GM12878 (cell line): Measurements from ENCODE around the gene TGM6. TPM values are rescaled to one million over a fixed set of nuclear protein-coding genes. Genes with fewer than 3 reads are reported as not detected.

Experiments
- ATAC-seq: fragments of 200-7000 bp; cut with Tn5 transposase; 3 replicates; pipeline ENCODE4 v1.9.1; 2020; ENCODE audit warnings: mild to moderate bottlenecking, moderate library complexity
- BruUV-seq: library from RNA; stranded (reverse); fragments of 400-500 nt; replicated peaks from 2 replicates; lab custom pipeline; 2021; lab: Mats Ljungman, UMichigan
- CTCF ChIA-PET: fragments of 300-600 bp; sonication (Branson Sonifier 250); formaldehyde crosslinking; extraction: SDS; loops from one replicate; lab custom pipeline; 2021; ENCODE audit warnings: inconsistent platforms; lab: Yijun Ruan, JAX
- POLR2A ChIA-PET: fragments of 350-600 bp; formaldehyde crosslinking; extraction: SDS; loops from one replicate; lab custom pipeline; 2021; ENCODE audit warnings: inconsistent platforms; lab: Charles Lee
- RAD21 ChIA-PET: fragments of 300-600 bp; sonication (Branson Sonifier 250); formaldehyde crosslinking; loops from one replicate; lab custom pipeline; 2023; ENCODE audit warnings: antibody characterized with exemption; ENCODE audit not compliant: unreplicated experiment; lab: Charles Lee
- SMC1A ChIA-PET: fragments of 300-600 bp; sonication (Branson Sonifier 250); formaldehyde crosslinking; loops from one replicate; lab custom pipeline; 2023; ENCODE audit not compliant: unreplicated experiment, uncharacterized antibody; lab: Charles Lee
- DNase-seq: peaks from one replicate; pipeline ENCODE4 v3.0.0-alpha.2; 2011; ENCODE audit warnings: low read depth, low spot score
- FAIRE-seq: peaks from 3 replicates; lab custom pipeline; 2011; peaks lifted over from hg19 to GRCh38; lab: Jason Lieb, UNC
- H2AFZ ChIP-seq: 2 replicates; pipeline ENCODE4 v1.6.0; 2011; ENCODE audit warnings: low read depth, low read length, control low read depth; ENCODE audit not compliant: control insufficient read depth
- H3K27ac ChIP-seq: 2 replicates; pipeline ENCODE4 v1.5.1; 2011; ENCODE audit warnings: control low read depth; ENCODE audit not compliant: control insufficient read depth, insufficient read depth
- H3K27me3 ChIP-seq, 2 experiments: replicated peaks in 1 of 2; 2 replicates each; pipeline versions ENCODE4 v1.6.0 to v1.6.1; 2011; ENCODE audit warnings: low read length in 1 of 2; ENCODE audit not compliant: control insufficient read depth in 2 of 2, insufficient read depth in 2 of 2
- H3K36me3 ChIP-seq, 2 experiments: 2 replicates each; pipeline ENCODE4 v1.5.1; 2011; ENCODE audit warnings: low read length in 1 of 2; ENCODE audit not compliant: control insufficient read depth in 2 of 2, insufficient read depth in 2 of 2
- H3K4me1 ChIP-seq: 2 replicates; pipeline ENCODE4 v1.6.1; 2011; ENCODE audit warnings: mild to moderate bottlenecking, low read length, moderate library complexity, mixed read lengths; ENCODE audit not compliant: control insufficient read depth, insufficient read depth
- H3K4me2 ChIP-seq: 2 replicates; pipeline ENCODE4 v1.6.0; 2011; ENCODE audit warnings: control low read depth; ENCODE audit not compliant: control insufficient read depth, insufficient read depth
- H3K4me3 ChIP-seq: fragments of 200-600 bp; sonication (generic); 2 replicates; pipeline ENCODE4 v1.5.1; 2016
- H3K79me2 ChIP-seq: 2 replicates; pipeline ENCODE4 v1.6.0; 2011; ENCODE audit warnings: low read length; ENCODE audit not compliant: control insufficient read depth, insufficient read depth
- H3K9ac ChIP-seq: 2 replicates; pipeline ENCODE4 v1.8.0; 2011; ENCODE audit warnings: low read length, control low read depth, mixed read lengths; ENCODE audit not compliant: control insufficient read depth, insufficient read depth
- H3K9me3 ChIP-seq: replicated peaks from 3 replicates; pipeline ENCODE4 v1.5.1; 2011; ENCODE audit warnings: mild to moderate bottlenecking, low read length; ENCODE audit not compliant: control insufficient read depth, insufficient read depth
- H4K20me1 ChIP-seq: 2 replicates; pipeline ENCODE4 v1.6.0; 2011; ENCODE audit not compliant: control insufficient read depth, insufficient read depth
- BHLHE40 ChIP-seq, 2 experiments: fragments of 450-650 bp in 1 of 2; IDR thresholded peaks; 2 replicates each; pipeline ENCODE4 v1.6.1; 2011 to 2017; ENCODE audit warnings: low read depth in 2 of 2, borderline replicate concordance in 1 of 2, improper control_type of control experiment in 1 of 2, low read length in 1 of 2, mild to moderate bottlenecking in 1 of 2
- HDGF ChIP-seq: fragments of 450-650 bp; IDR thresholded peaks from 2 replicates; pipeline ENCODE4 v1.6.1; 2016; ENCODE audit warnings: antibody characterized with exemption
- IKZF1 ChIP-seq: fragments of 450-650 bp; conservative IDR thresholded peaks from 2 replicates; pipeline ENCODE4 v1.6.1; 2017; ENCODE audit warnings: antibody characterized with exemption, mild to moderate bottlenecking
- LARP7 ChIP-seq: fragments of 450-650 bp; IDR thresholded peaks from 2 replicates; pipeline ENCODE4 v1.6.1; 2017; ENCODE audit warnings: mild to moderate bottlenecking
- MEF2A ChIP-seq: IDR thresholded peaks from 2 replicates; pipeline ENCODE4 v1.6.1; 2011; ENCODE audit warnings: low read depth, mild to moderate bottlenecking, low read length, moderate library complexity; ENCODE audit not compliant: insufficient read depth
- MYC ChIP-seq: IDR thresholded peaks from 2 replicates; pipeline ENCODE4 v1.6.1; 2011; ENCODE audit warnings: mild to moderate bottlenecking, low read length, moderate library complexity, inconsistent platforms; ENCODE audit not compliant: insufficient read depth, insufficient replicate concordance, insufficient read length, severe bottlenecking
- PKNOX1 ChIP-seq: fragments of 450-650 bp; IDR thresholded peaks from 2 replicates; pipeline ENCODE4 v1.6.1; 2016; ENCODE audit warnings: mild to moderate bottlenecking
- RAD51 ChIP-seq: fragments of 450-650 bp; IDR thresholded peaks from 2 replicates; pipeline ENCODE4 v1.6.1; 2016; ENCODE audit warnings: moderate library complexity, mild to moderate bottlenecking, inconsistent platforms
- RCOR1 ChIP-seq: conservative IDR thresholded peaks from 2 replicates; pipeline ENCODE4 v1.6.1; 2012; ENCODE audit warnings: low read depth, low read length, improper control_type of control experiment
- SMC3 ChIP-seq: IDR thresholded peaks from 2 replicates; pipeline ENCODE4 v1.6.1; 2011; ENCODE audit warnings: low read length, improper control_type of control experiment, borderline replicate concordance
- SP1 ChIP-seq: IDR thresholded peaks from one replicate; pipeline ENCODE4 v1.6.1; 2011; ENCODE audit warnings: low read depth, low read length
- STAT3 ChIP-seq: IDR thresholded peaks from 2 replicates; pipeline ENCODE4 v1.6.1; 2011; ENCODE audit warnings: low read depth, low read length, improper control_type of control experiment
- TCF12 ChIP-seq: IDR thresholded peaks from 2 replicates; pipeline ENCODE4 v1.6.1; 2011; ENCODE audit warnings: low read depth, mild to moderate bottlenecking, low read length
- ZBED1 ChIP-seq: IDR thresholded peaks from 2 replicates; pipeline ENCODE4 v1.6.1; 2016; ENCODE audit warnings: borderline replicate concordance
- WGBS: methylation state at CpG from one replicate; pipeline ENCODE4 v1.1.6; 2016; ENCODE audit warnings: low lambda C conversion rate; ENCODE audit not compliant: insufficient replicate concordance, insufficient coverage; ENCODE audit errors: missing lambda C conversion rate; 5-methylcytosine and 5-hydroxymethylcytosine counted together
- in situ Hi-C: fragments of 300-500 bp; cut with MboI; formaldehyde crosslinking; loops from 9 replicates; pipeline ENCODE4 v1.14.3; 2018; ENCODE audit warnings: mixed read lengths
- intact Hi-C: fragments of 100-400 bp; cut with micrococcal nuclease; formaldehyde crosslinking; loops from one replicate; pipeline ENCODE4 v1.14.2; 2022; ENCODE audit not compliant: unreplicated experiment
- polyA plus RNA-seq, 11 experiments: library from polyadenylated mRNA; depleted of rRNA in 4 of 11; unstranded in 6 of 11; stranded (reverse) in 5 of 11; fragments of >200 nt; fragmentation: Nextera tagmentation in 4 of 11; fragmentation: Illumina TruSeq in 1 of 11; extraction: Ambion mirVana in 4 of 11; extraction: Trizol in 1 of 11; gene quantifications; 1 replicate in 1 of 11; 2 replicates in 10 of 11; pipeline versions ENCODE4 v1.2.1 to v1.2.3, GENCODE V29; 2011 to 2016; ENCODE audit warnings: inconsistent platforms in 2 of 11, missing spikeins in 2 of 11, low read depth in 1 of 11
- total RNA-seq, 4 experiments: library from RNA; depleted of rRNA in 3 of 4; stranded (reverse); fragments of >200 nt in 3 of 4; fragmentation: Illumina TruSeq in 1 of 4; extraction: Trizol in 1 of 4; gene quantifications; 2 replicates each; pipeline versions ENCODE4 v1.2.1 to v1.2.3, GENCODE V29; 2013 to 2021
- TF ChIP-seq, protein P1 (sequence below): fragments of 450-650 bp; IDR thresholded peaks from 2 replicates; pipeline ENCODE4 v1.6.1; 2014; ENCODE audit warnings: mild to moderate bottlenecking

TGM6 gene
- total and polyA plus RNA-seq, 10 of the 15 experiments (the other 5 are each of a cell fraction or from before 2014, with no cell fraction given) = not detected

GRCh38 chr20:2331106-2331505, 49.6 kb upstream of the TGM6 start:
- no peak for TF ChIP-seq LARP7
- no peak for TF ChIP-seq SP1
- TF ChIP-seq RCOR1 = no peak
- TF ChIP-seq RAD51 = no peak
- ChIA-PET SMC1A (no interaction called here), CTCF (no interaction called here), POLR2A (no interaction called here), RAD21 (no interaction called here)
- FAIRE-seq = no peak
- no peak for DNase-seq
- in situ Hi-C loops = no loop called here
- Histone ChIP-seq H3K4me1 (no peaks in the 10 kb centered on the region), H3K79me2 (no peaks in the 10 kb centered on the region), H3K9ac (no peak overlapping the region), H2AFZ (no peak overlapping the region), H3K4me3 (no peak overlapping the region), H3K4me2 (no peak overlapping the region), H3K27ac (no peak overlapping the region), H4K20me1 (no peaks in the 10 kb centered on the region), H3K27me3 (peaks cover 2 to 9% of the 10 kb centered on the region in 2 experiments), H3K9me3 (no peaks in the 10 kb centered on the region), H3K36me3 (no peaks in the 10 kb centered on the region)
- intact Hi-C loops = no loop called here
- ATAC-seq = no peak
- under 1% methylated on average over 5 of the region's 5 CpGs for WGBS
- BruUV-seq = no TSS peak

GRCh38 chr20:2331901-2332565, 48.7 kb upstream of the TGM6 start:
- ChIA-PET CTCF (no interaction called here), RAD21 (no interaction called here), POLR2A (no interaction called here), SMC1A (no interaction called here)
- no peaks in the 10 kb centered on the region for H4K20me1 ChIP-seq
- in situ Hi-C loops = no loop called here
- no peak overlapping the region for H3K9ac ChIP-seq
- no peak for DNase-seq
- H3K4me2 ChIP-seq = no peak overlapping the region
- no peak overlapping the region for H2AFZ ChIP-seq
- intact Hi-C loops = no loop called here
- peaks cover 2 to 9% of the 10 kb centered on the region in 2 experiments; a peak in 3 of 4 replicates for H3K27me3 ChIP-seq
- no TSS peak for BruUV-seq
- ATAC-seq = no peak
- no peak overlapping the region for H3K27ac ChIP-seq
- H3K4me3 ChIP-seq = no peak overlapping the region
- no peaks in the 10 kb centered on the region for H3K79me2 ChIP-seq
- H3K9me3 ChIP-seq = no peaks in the 10 kb centered on the region
- FAIRE-seq = no peak
- H3K36me3 ChIP-seq = no peaks in the 10 kb centered on the region
- WGBS = 33% methylated on average over 17 of the region's 17 CpGs
- H3K4me1 ChIP-seq = no peaks in the 10 kb centered on the region
- TF ChIP-seq STAT3 = no peak
- no peak for TF ChIP-seq IKZF1
- TF ChIP-seq MYC = no peak
- no peak for TF ChIP-seq TCF12
- TF ChIP-seq BHLHE40 (IDR thresholded peaks at IDR 0.05; ENCODE audit: borderline replicate concordance in 1 of 2, low read depth in 2 of 2, low read length in 1 of 2) = no peak
- TF ChIP-seq, protein P1, sequence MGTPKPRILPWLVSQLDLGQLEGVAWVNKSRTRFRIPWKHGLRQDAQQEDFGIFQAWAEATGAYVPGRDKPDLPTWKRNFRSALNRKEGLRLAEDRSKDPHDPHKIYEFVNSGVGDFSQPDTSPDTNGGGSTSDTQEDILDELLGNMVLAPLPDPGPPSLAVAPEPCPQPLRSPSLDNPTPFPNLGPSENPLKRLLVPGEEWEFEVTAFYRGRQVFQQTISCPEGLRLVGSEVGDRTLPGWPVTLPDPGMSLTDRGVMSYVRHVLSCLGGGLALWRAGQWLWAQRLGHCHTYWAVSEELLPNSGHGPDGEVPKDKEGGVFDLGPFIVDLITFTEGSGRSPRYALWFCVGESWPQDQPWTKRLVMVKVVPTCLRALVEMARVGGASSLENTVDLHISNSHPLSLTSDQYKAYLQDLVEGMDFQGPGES = no peak
- no peak for TF ChIP-seq MEF2A
- TF ChIP-seq ZBED1 = no peak
- no peak for TF ChIP-seq SMC3
- no peak for TF ChIP-seq PKNOX1
- no peak for TF ChIP-seq RAD51
- no peak for TF ChIP-seq HDGF
